SW 1271 (cell line): ENCODE measurements around the gene STX10.
"Not testable (repeated sequence)": the region's sequence is repeated elsewhere in the genome, so short reads cannot be mapped to it uniquely, and the experiment has no call there.

ENCODE experiments used
- DNase-seq, 2 experiments: peaks; one replicate each; lab custom pipeline; 2025; lab: John Stamatoyannopoulos, UW

Gene STX10

GRCh38 chr19:13164343-13165161 lies 14.4 kb upstream of the STX10 start:
- DNase-seq = peak; percentile 64 to 80

- DNase-seq = peak; percentile 70 to 84
Observed at GRCh38 chr19:13163609-13164342, 13.6 kb upstream of the STX10 start.

DNA sequence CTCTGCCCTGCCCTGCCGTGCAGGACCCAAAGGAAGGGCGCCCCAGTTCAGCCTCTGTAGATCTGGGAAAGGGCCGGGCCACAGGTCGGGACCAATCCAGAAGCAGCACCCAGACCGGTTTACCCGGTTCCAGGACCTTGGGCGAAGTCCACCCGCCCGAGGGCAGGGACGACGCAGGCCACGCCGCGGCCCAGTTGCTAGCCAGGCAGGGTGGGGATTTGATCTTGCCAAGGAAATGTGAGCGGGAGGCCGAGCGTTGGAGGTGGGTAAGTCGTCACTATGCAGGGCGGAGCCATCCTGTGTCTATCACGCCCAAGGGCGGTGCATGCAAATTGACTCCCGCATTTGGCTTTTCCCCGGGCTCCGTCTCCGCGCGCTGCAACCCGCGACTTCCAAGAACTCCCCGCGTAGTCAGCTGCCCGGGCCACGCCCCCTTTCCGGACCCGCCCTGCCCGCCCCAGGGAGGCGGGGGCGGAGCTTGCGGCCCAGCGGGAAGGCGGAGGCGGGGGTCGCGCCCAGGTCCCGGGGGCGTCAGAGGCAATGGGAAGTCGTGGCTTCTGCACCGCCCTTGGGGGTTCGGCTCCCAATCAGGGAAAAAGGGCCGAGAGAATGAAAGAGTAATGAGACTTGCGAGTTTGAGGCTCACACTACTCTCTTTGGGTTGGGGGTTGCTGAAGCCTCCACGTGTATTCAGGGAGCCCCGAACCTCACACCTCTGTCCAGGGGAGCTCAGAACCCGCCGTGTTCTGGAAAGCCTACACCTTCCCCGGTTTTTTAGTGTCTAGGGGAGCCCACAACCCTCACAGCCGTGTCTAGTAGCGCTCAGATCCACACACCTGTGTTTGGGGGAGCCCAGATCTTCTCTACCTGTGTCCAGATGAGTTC lies 12.8 kb upstream of the STX10 start:
- DNase-seq = peak; percentile 95 to 97

DNA sequence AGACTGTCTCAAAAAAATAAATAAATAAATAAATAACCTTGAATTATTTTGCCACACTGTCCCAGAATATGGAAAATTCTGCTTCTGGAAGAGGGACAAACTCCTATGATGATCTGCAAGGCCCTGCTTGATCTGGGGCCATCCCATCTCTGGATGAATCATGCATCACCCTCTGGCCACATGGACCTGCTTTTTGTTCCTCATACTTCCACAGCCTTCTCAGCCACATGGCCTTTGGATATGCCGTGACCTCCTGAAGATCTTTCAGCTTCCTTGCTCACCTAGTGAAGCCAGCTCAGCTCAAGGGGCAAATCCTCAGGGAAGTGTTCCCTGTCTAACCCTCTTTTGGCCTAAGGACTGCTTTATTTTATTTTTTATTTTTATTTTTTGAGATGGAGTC lies 10.4 kb upstream of the STX10 start:
- DNase-seq = peak in 1 of 2 experiments; percentile 16

DNA sequence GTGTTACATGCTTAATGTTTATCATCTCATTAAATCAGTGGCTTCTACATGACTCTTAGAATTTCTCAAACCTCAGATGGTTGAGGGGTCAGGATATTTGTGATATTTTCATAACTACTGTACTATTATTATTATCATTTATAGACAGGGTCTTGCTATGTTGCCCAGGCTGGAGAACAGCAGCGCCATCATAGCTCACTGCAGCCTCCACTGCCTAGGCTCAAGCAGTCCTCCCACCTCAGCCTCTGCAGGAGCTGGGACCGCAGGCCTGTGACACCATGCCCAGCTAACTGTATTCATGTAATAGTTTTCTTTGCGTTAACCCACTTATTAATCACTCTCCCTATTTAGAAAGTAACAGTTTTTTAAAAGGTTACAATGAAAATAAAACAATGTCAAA lies 9.5 kb upstream of the STX10 start:
- no peak for DNase-seq

DNA sequence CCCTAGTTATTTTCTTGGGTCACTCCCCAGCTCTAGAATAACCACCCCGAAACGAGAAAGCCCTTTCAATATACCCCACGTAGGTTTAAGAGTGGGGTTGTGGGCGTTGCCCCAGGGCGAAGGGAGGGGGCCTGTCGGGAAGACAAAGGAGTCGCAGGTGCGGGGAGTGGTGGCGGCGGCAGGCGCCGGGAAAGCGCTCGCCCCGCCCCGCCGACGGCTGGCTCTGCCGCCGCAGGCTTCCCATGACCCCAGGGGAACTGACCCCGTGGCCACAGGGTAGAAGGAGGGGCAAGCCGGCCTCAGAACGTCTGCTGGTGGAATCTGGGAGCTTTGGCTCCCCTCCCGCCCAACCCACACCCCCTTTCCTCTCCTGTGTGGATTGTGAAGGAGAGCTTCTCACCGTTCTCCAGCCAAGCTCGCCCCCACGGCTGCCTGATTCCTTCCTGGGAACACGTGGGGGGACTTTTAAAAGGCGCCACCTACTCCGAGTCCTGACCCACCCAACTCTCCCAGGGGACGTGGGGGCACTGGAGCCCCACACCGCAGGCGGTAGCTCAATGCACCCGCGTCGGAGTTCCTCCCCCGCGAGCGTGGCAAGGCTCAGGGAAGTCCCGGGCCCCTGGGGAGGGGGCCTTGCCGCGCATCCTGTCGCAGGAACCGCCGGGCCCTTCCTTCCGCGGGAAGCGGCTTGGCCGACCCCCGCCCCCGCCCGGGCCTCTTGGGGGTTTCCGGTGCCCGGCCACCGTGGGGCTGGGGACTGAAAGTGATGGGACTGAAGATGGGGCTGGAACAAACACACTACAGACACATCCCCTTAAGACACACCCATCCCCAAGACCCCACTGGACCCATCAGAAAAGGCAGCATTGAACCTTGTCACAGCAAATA lies 5.5 kb upstream of the STX10 start:
- DNase-seq = peak; percentile 41 to 76

DNA sequence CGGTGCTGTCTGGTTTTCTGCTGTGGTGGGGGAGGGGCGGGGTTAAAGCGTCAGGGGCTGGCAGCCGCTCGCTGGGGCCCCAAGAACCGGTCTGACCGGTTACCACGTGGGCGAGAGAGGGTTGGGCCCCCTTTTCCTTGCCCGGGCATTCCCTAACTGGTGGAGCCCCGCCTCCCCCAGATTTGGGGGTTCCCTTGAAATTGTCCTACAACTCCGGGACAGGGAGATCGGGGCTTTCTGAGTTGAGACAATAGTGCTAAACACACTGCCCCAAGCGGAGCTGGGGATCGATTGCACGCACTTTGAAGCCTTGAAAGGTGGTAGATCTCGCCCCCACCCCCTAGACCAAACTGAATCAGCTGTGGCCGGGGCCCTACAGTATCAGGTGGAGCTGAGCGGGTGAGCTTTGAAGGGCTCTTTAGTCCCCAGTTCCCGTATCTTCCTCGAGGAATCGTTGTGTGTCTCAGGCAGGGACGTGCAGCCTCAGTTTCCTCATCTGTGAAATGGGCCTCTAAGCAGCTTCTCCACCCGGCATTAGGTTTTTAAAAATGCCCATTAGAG lies 4.8 kb upstream of the STX10 start:
- peak; percentile 39 to 76 for DNase-seq

DNA sequence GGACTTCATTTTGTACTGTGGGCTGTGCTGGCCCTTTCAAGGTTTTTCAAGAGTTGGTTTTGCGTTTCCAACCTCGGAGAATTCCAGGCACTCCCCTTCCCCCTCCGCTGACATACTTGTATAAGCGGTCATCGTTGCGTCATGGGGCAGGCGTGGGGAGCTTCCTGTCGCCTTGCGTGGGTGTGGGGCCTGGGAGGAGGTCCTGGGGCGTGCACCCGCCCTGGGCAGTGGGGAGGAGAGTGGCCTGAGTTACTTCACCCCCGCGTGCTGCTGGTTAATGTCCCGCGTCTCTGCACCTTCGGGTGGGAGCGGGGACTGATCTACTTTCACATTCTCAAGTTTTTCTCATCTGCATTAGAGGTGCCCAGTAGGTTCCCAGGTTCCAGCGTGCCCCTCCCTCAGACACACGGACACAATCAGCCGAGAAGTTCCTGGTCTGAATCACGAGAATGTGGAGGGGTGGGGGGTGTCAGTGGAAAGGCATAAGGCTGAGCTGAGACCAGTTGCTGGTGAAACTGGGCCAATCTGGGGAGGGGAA lies 4.1 kb upstream of the STX10 start:
- DNase-seq = peak; percentile 47 to 65

- DNase-seq = no peak
Observed at GRCh38 chr19:13153569-13154240, 3.5 kb upstream of the STX10 start.

GRCh38 chr19:13152974-13153568 lies 2.9 kb upstream of the STX10 start:
- peak; percentile 73 to 93 for DNase-seq

DNA sequence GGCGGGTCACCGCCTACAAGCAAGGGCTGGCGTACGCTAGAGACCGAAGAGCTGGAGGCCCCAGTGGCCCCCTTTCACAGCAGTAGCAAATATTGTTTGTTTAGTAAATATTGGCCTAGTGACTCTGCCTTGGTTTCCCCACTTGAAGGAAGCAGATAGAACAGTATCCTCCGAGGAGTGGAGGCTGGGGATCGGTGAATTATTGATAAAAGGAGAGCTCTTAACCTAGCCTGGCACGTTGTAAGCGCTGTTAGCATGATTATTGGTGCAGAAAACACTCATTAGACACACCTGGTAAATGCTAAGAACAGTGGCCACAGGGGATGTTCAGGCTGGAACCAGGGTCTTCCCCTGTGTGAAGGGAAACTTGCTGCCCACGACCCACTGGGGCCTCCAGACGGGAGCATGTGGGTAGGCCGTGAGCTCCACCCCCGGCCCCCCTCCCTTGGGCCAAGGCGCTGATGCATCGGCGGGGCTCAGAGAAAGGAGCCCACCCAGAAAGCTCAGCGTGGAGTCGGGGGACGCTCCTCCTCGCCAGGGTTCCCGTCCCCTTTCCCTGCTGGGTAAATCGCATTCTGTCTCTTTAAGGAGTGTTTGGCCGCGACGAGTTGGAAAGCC lies 2.3 kb upstream of the STX10 start:
- DNase-seq = no peak

- DNase-seq = peak; percentile 95 to 97
Observed at GRCh38 chr19:13151605-13152355, 1.6 kb upstream of the STX10 start.

- DNase-seq = no peak
Observed at GRCh38 chr19:13150931-13151604, 893 bp upstream of the STX10 start.

- peak; percentile 36 to 42 for DNase-seq
Observed at GRCh38 chr19:13149628-13150186, 468 bp downstream of the STX10 start.

DNA sequence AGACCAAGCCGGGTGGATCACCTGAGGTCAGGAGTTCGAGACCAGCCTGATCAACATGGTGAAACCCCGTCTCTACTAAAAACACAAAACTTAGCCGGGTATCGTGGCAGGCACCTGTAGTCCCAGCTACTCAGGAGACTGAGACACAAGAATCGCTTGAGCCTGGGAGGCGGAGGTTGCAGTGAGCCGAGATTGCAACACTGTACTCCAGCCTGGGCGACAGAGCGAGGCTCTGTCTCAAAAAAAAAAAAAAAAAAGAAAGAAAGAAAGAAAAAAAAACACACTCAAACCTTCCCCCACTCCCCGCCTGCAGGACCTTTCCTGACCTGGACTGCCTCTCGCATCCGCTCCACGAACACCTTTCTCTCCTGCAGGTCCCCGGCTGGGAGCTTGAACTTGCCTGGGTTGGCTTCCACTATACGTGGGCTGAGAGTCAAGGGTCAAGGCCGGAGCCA lies 975 bp downstream of the STX10 start:
- not testable (repeated sequence) for DNase-seq

DNA sequence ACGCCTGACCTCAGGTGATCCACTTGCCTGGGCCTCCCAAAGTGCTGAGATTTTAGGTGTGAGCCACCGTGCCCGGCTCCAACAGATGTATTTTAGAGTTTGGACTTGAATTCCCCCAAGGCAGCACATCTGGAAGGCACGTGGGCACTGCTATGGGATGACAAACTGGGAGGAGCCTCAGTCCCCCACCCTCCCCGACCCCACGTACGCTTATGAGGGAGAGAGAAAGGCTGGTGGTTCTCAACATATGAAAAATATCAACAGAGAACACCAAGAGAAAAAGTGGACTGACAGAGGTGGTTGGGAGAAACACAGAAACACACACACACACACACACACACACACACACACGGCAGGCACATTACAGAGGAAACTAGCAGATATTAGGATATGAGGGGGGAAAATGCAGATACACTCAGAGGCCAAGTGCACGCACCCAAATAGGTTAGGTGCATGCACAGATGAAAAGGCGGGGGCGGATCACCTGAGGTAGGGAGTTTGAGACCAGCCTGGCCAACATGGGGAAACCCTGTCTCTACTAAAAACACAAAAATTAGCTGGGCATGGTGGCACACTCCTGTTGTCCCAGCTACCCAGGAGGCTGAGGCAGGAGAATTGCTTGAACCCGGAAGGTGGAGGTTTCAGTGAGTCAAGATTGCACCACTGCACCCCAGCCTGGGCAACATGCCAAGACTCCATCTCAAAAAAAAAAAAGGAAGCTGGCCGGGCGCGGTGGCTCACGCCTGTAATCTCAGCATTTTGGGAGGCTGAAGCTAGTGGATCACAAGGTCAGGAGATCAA lies 3.2 kb downstream of the STX10 start:
- DNase-seq = no peak
